ENCODE results near the gene PGBD5. TPM values are rescaled to one million over a fixed set of nuclear protein-coding genes. Genes with fewer than 3 reads are reported as not detected.

The PGBD5 gene
- total RNA-seq, 1 donor from 2014 or later = 2.0 TPM

DNA sequence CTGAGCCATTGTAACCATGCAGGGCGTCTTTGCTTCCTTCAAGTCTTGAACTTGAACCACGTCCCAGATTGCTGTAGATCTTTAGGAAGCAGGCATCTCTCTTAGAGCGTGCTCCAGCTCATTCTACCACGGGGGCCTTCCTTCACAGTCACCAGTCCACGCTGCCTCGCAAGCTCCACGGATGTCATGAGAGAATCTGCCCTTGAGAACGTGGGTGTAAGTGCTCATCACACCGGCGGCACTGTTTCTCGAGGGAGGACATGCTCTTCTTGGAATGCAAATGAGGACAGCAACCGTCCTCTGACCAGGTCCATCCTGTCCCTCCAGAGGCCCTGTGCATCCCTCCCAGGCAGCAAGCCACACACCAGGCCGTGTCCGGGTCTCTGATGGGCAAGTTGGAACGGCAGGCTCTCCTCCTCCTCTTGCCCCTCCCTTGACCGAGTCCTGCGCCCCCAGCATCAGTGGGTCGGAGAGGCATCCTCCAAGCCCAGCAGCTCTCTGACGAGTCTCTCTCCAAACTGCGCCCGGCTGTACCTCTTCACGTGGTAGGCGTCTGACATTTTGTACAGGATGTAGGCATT is 103.1 kb downstream of the PGBD5 start:
- H3K4me1 Mint-ChIP-seq (ENCODE audit: unreplicated experiment) = no peaks in the 10 kb centered on the region
- H3K36me3 Mint-ChIP-seq (ENCODE audit: low read depth, unreplicated experiment) = peaks cover 6% of the 10 kb centered on the region
- no peak for DNase-seq (ENCODE audit: low spot score)
- no peak overlapping the region for H3K4me3 Mint-ChIP-seq (ENCODE audit: unreplicated experiment)
- H3K27ac Mint-ChIP-seq (ENCODE audit: unreplicated experiment) = no peak overlapping the region
- peaks cover 5% of the 10 kb centered on the region for H3K27me3 Mint-ChIP-seq (ENCODE audit: unreplicated experiment)
- H3K9me3 Mint-ChIP-seq (ENCODE audit: unreplicated experiment) = no peaks in the 10 kb centered on the region
- TF ChIP-seq, protein P1, sequence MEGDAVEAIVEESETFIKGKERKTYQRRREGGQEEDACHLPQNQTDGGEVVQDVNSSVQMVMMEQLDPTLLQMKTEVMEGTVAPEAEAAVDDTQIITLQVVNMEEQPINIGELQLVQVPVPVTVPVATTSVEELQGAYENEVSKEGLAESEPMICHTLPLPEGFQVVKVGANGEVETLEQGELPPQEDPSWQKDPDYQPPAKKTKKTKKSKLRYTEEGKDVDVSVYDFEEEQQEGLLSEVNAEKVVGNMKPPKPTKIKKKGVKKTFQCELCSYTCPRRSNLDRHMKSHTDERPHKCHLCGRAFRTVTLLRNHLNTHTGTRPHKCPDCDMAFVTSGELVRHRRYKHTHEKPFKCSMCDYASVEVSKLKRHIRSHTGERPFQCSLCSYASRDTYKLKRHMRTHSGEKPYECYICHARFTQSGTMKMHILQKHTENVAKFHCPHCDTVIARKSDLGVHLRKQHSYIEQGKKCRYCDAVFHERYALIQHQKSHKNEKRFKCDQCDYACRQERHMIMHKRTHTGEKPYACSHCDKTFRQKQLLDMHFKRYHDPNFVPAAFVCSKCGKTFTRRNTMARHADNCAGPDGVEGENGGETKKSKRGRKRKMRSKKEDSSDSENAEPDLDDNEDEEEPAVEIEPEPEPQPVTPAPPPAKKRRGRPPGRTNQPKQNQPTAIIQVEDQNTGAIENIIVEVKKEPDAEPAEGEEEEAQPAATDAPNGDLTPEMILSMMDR (IDR thresholded peaks at IDR 0.05; ENCODE audit: unreplicated experiment) = no peak

DNA sequence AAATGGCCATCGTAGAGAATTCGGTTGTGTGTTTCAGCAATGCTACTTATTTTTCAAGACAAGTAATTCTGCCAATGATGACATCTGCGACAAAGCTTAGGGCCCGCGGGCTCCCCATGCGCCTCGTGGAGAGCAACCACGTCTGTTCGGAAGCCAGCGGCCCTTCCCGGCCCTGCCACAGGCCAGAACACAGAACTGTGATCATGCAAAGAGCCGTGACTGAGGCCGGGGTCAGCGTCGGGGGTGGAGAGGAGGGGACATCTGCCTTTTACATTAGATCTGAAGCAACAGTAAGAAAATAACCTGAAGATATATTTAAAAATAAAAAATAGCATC is 103.7 kb downstream of the PGBD5 start:
- TF ChIP-seq, protein P1 (IDR thresholded peaks at IDR 0.05; ENCODE audit: unreplicated experiment) = no peak
- H3K27me3 Mint-ChIP-seq (ENCODE audit: unreplicated experiment) = peaks cover 5% of the 10 kb centered on the region
- no peaks in the 10 kb centered on the region for H3K9me3 Mint-ChIP-seq (ENCODE audit: unreplicated experiment)
- no peak for DNase-seq (ENCODE audit: low spot score)
- H3K4me1 Mint-ChIP-seq (ENCODE audit: unreplicated experiment) = no peaks in the 10 kb centered on the region
- H3K27ac Mint-ChIP-seq (ENCODE audit: unreplicated experiment) = no peak overlapping the region
- H3K36me3 Mint-ChIP-seq (ENCODE audit: low read depth, unreplicated experiment) = peaks cover 6% of the 10 kb centered on the region
- no peak overlapping the region for H3K4me3 Mint-ChIP-seq (ENCODE audit: unreplicated experiment)

DNA sequence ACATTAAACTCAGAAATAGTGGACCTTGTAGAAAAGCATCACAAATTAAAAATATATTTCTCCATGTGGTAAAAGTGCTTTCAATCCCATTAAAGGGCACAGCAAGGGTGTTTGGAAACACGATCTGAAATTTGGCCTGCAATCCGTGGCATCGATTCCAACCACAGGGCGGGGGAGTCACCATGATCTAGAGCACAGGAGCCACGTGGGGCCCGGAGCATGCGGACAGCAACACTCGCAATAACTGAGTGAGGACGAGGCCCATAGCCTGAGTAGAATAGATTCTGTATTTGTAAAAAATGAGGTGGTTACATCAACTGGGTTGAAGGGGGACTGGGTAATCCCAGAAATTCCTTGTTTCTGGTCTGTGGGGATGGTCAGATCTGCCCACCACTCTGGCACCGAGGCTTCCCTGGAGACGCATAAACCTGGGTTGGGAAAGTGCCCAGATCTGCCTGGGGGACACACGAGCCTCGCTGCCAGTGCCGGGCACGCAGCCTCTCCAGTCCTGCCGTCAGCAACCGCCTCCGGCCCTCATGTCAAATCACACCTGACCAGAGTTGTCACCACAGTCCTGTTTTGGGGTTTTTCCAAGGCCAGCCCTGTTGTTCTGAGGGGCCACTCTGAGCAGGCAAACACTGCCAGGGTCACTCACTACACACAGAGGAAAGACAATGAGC is 104.3 kb downstream of the PGBD5 start:
- Mint-ChIP-seq H3K36me3 (ENCODE audit: low read depth, unreplicated experiment) (peaks cover 6% of the 10 kb centered on the region), H3K4me3 (ENCODE audit: unreplicated experiment) (no peak overlapping the region), H3K27ac (ENCODE audit: unreplicated experiment) (no peak overlapping the region), H3K27me3 (ENCODE audit: unreplicated experiment) (peaks cover 4% of the 10 kb centered on the region), H3K9me3 (ENCODE audit: unreplicated experiment) (no peaks in the 10 kb centered on the region), H3K4me1 (ENCODE audit: unreplicated experiment) (no peaks in the 10 kb centered on the region)
- TF ChIP-seq, protein P1 (IDR thresholded peaks at IDR 0.05; ENCODE audit: unreplicated experiment) = no peak
- DNase-seq (ENCODE audit: low spot score) = no peak

DNA sequence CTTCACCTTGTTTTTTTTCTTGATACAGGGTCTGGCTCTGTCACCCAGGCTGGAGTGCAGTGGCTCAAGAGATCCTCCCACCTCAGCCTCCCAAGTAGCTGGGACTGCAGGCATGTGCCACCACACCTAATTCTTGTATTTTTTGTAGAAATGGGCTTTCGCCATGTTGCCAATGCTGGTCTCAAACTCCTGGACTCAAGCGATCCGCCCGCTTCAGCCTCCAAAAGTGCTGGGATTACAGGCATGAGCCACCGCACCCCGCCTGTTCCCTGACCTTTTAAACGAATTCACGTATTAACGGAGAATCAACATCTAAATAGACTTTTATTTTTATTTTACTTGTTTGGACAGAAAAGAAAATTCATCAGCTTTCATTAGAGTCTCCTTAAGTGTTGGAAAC is 104.8 kb downstream of the PGBD5 start:
- TF ChIP-seq, protein P1 (IDR thresholded peaks at IDR 0.05; ENCODE audit: unreplicated experiment) = no peak
- no peak for DNase-seq (ENCODE audit: low spot score)
- H3K9me3 Mint-ChIP-seq (ENCODE audit: unreplicated experiment) = no peaks in the 10 kb centered on the region
- no peaks in the 10 kb centered on the region for H3K4me1 Mint-ChIP-seq (ENCODE audit: unreplicated experiment)
- H3K27me3 Mint-ChIP-seq (ENCODE audit: unreplicated experiment) = no peaks in the 10 kb centered on the region
- H3K4me3 Mint-ChIP-seq (ENCODE audit: unreplicated experiment) = no peak overlapping the region
- no peak overlapping the region for H3K27ac Mint-ChIP-seq (ENCODE audit: unreplicated experiment)
- peaks cover 6% of the 10 kb centered on the region for H3K36me3 Mint-ChIP-seq (ENCODE audit: low read depth, unreplicated experiment)

DNA sequence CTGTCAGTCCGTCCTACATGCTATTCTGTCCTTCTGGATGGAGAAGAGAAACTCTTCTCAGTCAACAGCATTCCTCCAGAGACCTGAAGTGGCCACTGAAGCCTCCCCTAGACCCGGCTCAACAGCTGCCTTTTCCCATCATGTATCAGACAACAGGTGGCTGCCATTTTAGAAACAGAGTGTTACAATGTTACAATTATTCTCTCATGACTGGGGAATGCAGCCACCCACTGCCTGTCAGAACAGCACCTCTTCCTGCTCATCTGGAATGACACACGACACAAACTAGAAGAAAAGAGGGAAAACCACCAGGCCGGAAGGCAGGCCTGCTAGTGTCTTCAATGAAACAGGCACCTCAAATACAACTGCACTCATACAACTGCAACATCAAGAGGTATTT is 105.3 kb downstream of the PGBD5 start:
- no peaks in the 10 kb centered on the region for H3K9me3 Mint-ChIP-seq (ENCODE audit: unreplicated experiment)
- TF ChIP-seq, protein P1 (IDR thresholded peaks at IDR 0.05; ENCODE audit: unreplicated experiment) = no peak
- peaks cover 4% of the 10 kb centered on the region for H3K36me3 Mint-ChIP-seq (ENCODE audit: low read depth, unreplicated experiment)
- H3K27ac Mint-ChIP-seq (ENCODE audit: unreplicated experiment) = no peak overlapping the region
- H3K4me3 Mint-ChIP-seq (ENCODE audit: unreplicated experiment) = no peak overlapping the region
- H3K27me3 Mint-ChIP-seq (ENCODE audit: unreplicated experiment) = no peaks in the 10 kb centered on the region
- no peak for DNase-seq (ENCODE audit: low spot score)
- no peaks in the 10 kb centered on the region for H3K4me1 Mint-ChIP-seq (ENCODE audit: unreplicated experiment)

Data from endothelial cell (in vitro differentiated cells).